C4-2B (cell line): ENCODE measurements around the gene FEV.

Experiments used
- CTCF ChIP-seq: fragments of 450-650 bp; conservative IDR thresholded peaks from 2 replicates; pipeline ENCODE4 v1.5.1; 2017; ENCODE audit warnings: mild to moderate bottlenecking
- ZFX ChIP-seq: fragments of 450-650 bp; IDR thresholded peaks from 2 replicates; pipeline ENCODE4 v1.6.1; 2017

- TF ChIP-seq CTCF (no peak), ZFX (no peak)
These were observed 22.0 kb downstream of the FEV start for GRCh38 chr2:218962859-218963492.
